DMS153 treated with DMSO at 0.1 percent for 48 hours (cell line): ENCODE results near the gene RAD51C.
A peak's percentile ranks its signal among the peaks of the same experiment; 100 is the strongest.
"Not testable (repeated sequence)": the region's sequence is repeated elsewhere in the genome, so short reads cannot be mapped to it uniquely, and the experiment has no call there.

Source experiments
- DNase-seq: peaks from one replicate; lab custom pipeline; 2025; ENCODE audit not compliant: unreplicated experiment; lab: John Stamatoyannopoulos, UW

Gene RAD51C

GRCh38 chr17:58734040-58734439 is 41.6 kb downstream of the RAD51C start:
- DNase-seq = no peak

GRCh38 chr17:58734811-58735210 is 42.4 kb downstream of the RAD51C start:
- no peak for DNase-seq

- no peak for DNase-seq
These were observed 48.8 kb downstream of the RAD51C start for GRCh38 chr17:58741121-58741625.

- DNase-seq = no peak
These were observed 55.3 kb downstream of the RAD51C start for GRCh38 chr17:58747674-58748073.

DNA sequence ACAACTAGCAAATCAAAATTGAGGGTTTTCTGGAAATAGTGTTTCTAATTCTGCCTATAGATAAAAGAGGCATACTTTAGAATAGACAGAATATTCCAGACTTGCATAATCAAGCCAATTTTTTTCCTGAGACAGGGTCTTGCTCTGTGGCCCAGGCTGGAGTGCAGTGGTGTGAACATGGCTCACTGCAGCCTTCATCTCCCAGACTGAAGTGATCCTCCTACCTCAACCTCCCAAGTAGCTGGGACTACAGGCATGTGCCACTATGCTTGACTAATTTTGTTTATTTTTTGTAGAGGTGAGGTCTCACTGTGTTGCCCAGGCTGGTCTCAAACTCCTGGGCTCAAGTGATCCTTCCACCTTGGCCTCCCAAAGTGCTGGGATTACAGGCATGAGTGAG is 57.2 kb downstream of the RAD51C start:
- DNase-seq = not testable (repeated sequence)

- no peak for DNase-seq
These were observed 60.6 kb downstream of the RAD51C start for GRCh38 chr17:58753026-58753425.

GRCh38 chr17:58755269-58755576 is 62.8 kb downstream of the RAD51C start:
- DNase-seq = no peak

DNA sequence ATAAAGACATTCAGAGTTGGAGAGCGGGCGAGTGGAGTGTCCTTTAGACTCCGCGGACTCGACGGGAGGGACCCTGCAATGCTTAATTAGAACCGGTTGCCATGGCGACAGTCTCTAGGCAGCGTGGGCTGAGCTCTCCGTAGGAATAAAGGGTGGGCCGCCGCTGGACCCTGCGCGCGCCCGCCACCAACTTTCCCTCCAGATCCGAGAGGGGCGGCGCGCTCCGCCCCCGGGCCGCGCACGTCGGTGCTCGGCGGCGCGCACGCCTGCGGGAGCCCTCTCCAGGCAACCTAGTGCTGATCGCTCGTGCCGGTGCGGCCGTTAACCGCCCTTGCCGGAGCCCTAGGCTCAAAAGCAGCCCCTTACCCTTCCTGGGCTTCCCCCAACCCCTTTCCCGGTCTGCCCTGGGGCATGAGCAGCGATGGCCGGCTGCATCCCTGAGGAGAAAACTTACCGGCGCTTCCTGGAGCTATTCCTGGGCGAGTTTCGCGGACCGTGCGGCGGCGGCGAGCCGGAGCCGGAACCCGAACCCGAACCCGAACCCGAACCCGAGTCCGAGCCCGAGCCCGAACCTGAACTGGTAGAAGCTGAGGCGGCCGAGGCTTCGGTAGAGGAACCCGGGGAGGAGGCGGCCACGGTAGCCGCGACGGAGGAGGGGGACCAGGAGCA is 63.3 kb downstream of the RAD51C start, which contains the start of gene PPM1E:
PPM1E (plus strand) TSS at position 278 of the 669 bp plus-strand sequence.
- peak; percentile 68 for DNase-seq

DNA sequence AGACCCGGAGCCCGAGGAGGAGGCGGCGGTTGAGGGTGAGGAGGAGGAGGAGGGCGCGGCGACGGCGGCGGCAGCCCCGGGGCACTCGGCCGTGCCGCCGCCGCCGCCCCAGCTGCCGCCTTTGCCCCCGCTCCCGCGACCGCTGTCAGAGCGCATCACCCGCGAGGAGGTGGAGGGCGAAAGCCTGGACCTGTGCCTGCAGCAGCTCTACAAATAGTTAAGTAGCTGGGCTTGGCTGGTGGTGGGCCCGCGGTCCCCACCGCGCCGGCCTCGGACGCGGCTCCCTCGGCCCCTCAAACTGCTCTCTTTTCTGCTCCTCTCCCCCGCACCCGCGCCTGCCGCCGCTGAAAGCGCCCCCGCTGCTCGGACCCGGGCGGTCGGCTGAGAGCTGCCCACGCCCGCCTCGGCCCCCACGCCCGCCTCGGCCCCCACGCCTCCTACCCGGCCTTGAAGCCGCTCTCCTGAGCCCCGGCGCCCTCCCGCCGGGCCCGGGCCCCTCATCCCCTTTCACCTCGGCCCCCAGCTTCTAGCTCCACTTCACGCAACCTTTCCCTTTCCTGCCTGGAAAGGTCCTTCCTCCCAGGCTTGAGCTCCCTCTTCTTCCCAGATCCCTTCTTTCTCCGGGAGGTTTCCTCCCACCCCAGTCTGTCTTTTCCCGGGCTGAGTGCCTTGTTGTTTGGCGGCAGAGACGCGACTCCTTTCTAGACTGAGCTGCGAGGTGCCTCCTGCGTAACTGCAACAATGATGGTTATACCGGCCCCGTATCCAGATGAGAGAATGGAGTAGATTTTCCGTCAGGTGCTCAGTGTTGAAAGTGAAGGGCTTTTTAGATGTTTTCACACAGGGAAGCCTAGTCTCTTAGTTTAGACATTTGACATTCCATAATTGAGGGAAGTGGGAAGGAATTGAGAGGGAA is 64.1 kb downstream of the RAD51C start:
- DNase-seq = peak; percentile 9

- no peak for DNase-seq
These were observed 64.8 kb downstream of the RAD51C start for GRCh38 chr17:58757162-58757613.

DNA sequence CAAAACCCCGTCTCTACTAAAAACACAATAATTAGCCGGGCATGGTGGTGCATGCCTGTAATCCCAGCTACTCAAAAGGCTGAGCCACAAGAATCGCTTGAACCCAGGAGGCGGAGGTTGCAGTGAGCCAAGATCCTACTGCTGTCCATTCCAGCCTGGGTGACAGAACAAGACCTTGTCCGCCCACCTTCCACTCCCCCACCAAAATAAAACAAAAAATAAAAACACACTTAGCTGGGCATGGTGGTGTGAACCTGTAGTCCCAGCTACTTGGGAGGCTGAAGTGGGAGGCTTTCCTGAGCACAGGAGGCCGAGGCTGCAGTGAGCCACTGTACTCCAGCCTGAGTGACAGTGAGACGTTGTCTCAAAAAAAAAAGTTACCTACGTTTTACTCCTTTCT is 66.5 kb downstream of the RAD51C start:
- DNase-seq = no peak

DNA sequence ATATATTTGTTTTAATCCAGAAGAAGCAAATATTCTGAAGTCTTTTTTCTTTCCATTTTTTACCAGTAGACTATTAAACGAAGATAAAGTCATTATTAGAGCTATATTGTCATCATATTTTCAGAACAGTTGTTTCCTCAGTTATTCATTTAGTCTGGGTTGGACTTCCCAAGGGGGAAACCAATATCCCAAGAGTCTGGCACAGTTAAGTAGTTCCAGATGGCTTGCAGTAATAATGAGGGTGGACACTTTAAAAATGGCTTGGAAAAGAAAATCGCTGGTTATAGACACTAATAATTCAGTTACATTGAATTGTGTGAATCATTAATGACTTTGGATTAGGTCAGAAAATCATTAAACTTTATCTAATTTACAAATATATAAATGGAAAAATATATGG is 67.1 kb downstream of the RAD51C start:
- DNase-seq = no peak

DNA sequence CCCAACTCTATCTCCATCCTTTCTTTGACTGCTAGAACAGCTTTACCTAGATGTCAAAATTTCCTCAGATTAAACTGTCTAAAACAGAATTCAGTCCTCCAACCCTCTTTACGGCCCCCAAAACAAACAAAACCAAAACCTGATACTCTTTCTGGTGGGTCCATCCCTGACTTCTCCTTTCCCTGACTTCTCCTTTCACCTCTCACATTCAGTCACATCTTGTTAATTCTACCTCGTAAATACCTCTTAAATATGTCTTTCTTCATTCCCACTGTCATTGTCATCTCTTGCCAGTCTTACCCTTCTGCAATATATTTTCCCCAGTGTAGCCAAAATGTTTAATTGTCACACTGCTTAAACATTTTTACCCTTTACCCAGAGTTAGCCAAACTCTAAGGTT is 67.8 kb downstream of the RAD51C start:
- DNase-seq = no peak

GRCh38 chr17:58763263-58763662 is 70.9 kb downstream of the RAD51C start:
- DNase-seq = no peak

DNA sequence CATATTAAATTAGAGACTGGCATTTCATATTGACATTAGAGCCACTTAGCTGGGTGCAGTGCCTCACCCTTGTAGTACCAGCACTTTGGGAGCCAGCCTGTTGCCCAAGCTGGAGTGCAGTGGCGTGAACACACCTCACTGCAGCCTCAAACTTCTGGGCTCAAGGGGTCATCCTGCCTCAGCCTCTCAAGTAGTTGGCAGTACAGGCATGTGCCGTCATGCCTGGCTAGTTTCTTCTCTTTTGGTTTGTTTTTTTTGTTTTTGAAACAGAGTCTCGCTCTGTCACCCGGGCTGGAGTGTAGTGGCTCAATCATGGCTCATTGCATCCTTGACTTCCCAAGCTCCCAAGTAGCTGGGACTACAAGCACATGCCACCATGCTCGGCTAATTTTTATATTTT is 72.0 kb downstream of the RAD51C start:
- no peak for DNase-seq

- not testable (repeated sequence) for DNase-seq
These were observed 86.1 kb downstream of the RAD51C start for GRCh38 chr17:58778482-58778881.

- DNase-seq = no peak
These were observed 87.0 kb downstream of the RAD51C start for GRCh38 chr17:58779446-58779845.

GRCh38 chr17:58783380-58783779 is 91.0 kb downstream of the RAD51C start:
- DNase-seq = peak; percentile 78

DNA sequence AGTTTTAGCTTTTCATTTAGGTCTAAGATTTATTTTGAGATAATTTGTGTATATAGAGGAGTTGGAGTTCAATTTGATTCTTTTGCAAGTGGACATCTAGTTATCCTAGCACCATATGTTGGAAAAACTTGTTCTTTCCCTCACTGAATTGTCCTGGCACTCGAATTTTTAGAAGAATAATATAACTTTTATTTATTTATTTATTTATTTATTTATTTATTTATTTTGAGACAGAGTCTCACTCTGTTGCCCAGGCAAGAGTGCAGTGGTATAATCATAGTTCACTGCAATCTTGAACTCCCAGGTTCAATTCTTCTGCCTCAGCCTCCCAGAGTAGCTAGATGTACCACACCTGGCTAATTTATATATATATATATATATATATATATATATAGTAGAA is 92.7 kb downstream of the RAD51C start:
- DNase-seq = no peak
